Peyer's patch (tissue), 4 donors: ENCODE results near the gene PSD4.

Experiments used
- POLR2A ChIP-seq, 2 donors: fragments of 450-650 bp; IDR thresholded peaks; one replicate each; pipeline ENCODE4 v1.5.1; 2017; ENCODE audit warnings: antibody characterized with exemption in 2 of 2, mild to moderate bottlenecking in 2 of 2, moderate library complexity in 2 of 2
- TF ChIP-seq, protein P1 (sequence below), 6 experiments: fragments of 450-650 bp in 4 of 6; fragments of 200-600 bp in 2 of 6; sonication (generic) in 1 of 6; IDR thresholded peaks; one replicate each; pipeline ENCODE4 v1.5.1; 2017 to 2019; ENCODE audit warnings: antibody characterized with exemption in 6 of 6, mild to moderate bottlenecking in 3 of 6, moderate library complexity in 1 of 6

DNA sequence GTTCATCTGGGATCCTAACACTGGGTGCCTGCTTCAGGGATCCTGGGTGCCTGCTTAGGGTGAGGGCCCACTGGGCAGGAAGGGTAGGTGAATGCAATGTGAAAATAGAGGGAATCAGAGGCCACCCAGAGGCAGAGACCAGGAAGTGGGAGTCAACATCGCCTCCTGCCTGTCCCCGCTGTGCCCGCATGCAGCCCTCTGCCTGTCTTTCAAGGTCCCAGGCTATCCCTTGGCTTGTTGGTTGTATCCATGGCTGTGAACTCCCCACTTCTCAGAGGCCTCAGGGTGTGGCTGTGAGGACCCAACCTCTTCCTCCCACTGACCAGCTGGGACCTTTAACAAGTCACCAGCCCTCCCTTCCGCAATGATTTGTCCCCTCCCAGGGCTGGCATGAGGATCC is 26.5 kb downstream of the PSD4 start:
- TF ChIP-seq POLR2A (IDR thresholded peaks at IDR 0.05) = no peak
- TF ChIP-seq, protein P1, sequence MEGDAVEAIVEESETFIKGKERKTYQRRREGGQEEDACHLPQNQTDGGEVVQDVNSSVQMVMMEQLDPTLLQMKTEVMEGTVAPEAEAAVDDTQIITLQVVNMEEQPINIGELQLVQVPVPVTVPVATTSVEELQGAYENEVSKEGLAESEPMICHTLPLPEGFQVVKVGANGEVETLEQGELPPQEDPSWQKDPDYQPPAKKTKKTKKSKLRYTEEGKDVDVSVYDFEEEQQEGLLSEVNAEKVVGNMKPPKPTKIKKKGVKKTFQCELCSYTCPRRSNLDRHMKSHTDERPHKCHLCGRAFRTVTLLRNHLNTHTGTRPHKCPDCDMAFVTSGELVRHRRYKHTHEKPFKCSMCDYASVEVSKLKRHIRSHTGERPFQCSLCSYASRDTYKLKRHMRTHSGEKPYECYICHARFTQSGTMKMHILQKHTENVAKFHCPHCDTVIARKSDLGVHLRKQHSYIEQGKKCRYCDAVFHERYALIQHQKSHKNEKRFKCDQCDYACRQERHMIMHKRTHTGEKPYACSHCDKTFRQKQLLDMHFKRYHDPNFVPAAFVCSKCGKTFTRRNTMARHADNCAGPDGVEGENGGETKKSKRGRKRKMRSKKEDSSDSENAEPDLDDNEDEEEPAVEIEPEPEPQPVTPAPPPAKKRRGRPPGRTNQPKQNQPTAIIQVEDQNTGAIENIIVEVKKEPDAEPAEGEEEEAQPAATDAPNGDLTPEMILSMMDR (IDR thresholded peaks at IDR 0.05) = peak in 2 of 6 experiments; percentile 27 to 29
